ENCODE data around the gene APBB2. TPM values are rescaled to one million over a fixed set of nuclear protein-coding genes. Genes with fewer than 3 reads are reported as not detected.

Gene APBB2
- total and polyA plus RNA-seq, 4 donors: 4.8 to 31.5 (median 11.2) TPM

GRCh38 chr4:40769266-40769665 is 445.1 kb downstream of the APBB2 start (continued):
- TF ChIP-seq ZBTB33 (IDR thresholded peaks at IDR 0.05): no peak
- TF ChIP-seq CTCF (IDR thresholded peaks at IDR 0.05; ENCODE audit: low read depth, low read length, missing input control): no peak
- no peak for TF ChIP-seq GABPA (IDR thresholded peaks at IDR 0.05 in 1 of 2, conservative IDR thresholded peaks at IDR 0.05 in 1 of 2)
- no peak for TF ChIP-seq SP1 (IDR thresholded peaks at IDR 0.05)
- TF ChIP-seq EGR1 (IDR thresholded peaks at IDR 0.05; ENCODE audit: low read depth in 2 of 2): no peak
- no peak for TF ChIP-seq NR2F2 (IDR thresholded peaks at IDR 0.05)
- no peak for TF ChIP-seq RAD21 (IDR thresholded peaks at IDR 0.05)
- TF ChIP-seq FOXA2 (IDR thresholded peaks at IDR 0.05): no peak
- no peak for TF ChIP-seq YY1 (IDR thresholded peaks at IDR 0.05)
- no peak for TF ChIP-seq HNF4A (conservative IDR thresholded peaks at IDR 0.05)

- no peak overlapping the region for H3K9ac ChIP-seq (ENCODE audit: low read depth in 1 of 2, low read length in 2 of 2)
- H3K27ac ChIP-seq (ENCODE audit: low read depth in 1 of 2, low read length in 2 of 2): no peak overlapping the region
- H3K4me1 ChIP-seq (ENCODE audit: control insufficient read depth in 4 of 4, insufficient read depth in 4 of 4, low read length in 3 of 4): no peaks in the 10 kb centered on the region
- H3K27me3 ChIP-seq (ENCODE audit: control insufficient read depth in 4 of 4, insufficient read depth in 4 of 4, low read length in 3 of 4): no peaks in the 10 kb centered on the region
- no peak for DNase-seq (ENCODE audit: low spot score)
- no peak overlapping the region for H3K4me3 ChIP-seq (ENCODE audit: low read depth in 1 of 3, low read length in 3 of 3)
- 78% methylated on average over 3 of the region's 3 CpGs for WGBS
- H3K36me3 ChIP-seq (ENCODE audit: control insufficient read depth in 4 of 4, insufficient read depth in 3 of 4, low read depth in 1 of 4, low read length in 3 of 4): no peaks in the 10 kb centered on the region
- TF ChIP-seq ATF3 (IDR thresholded peaks at IDR 0.05): no peak
- no peak for TF ChIP-seq FOXA1 (IDR thresholded peaks at IDR 0.05)
- no peak for TF ChIP-seq RAD21 (IDR thresholded peaks at IDR 0.05)
- TF ChIP-seq YY1 (IDR thresholded peaks at IDR 0.05): no peak
- TF ChIP-seq MAX (IDR thresholded peaks at IDR 0.05): no peak
- no peak for TF ChIP-seq FOXA2 (IDR thresholded peaks at IDR 0.05)
- no peak for TF ChIP-seq RXRA (IDR thresholded peaks at IDR 0.05)
- no peaks in the 10 kb centered on the region for H3K9me3 ChIP-seq (ENCODE audit: control insufficient read depth in 4 of 4, low read length in 3 of 4)
These were observed 451.1 kb downstream of the APBB2 start for GRCh38 chr4:40763228-40763716.

Small RNAs within 50 kb of the gene (small RNA-seq; reads per million reads assigned to genes)
- gene RF00019: not detected
- gene RNA5SP160: not detected
- gene RNU6-1195P: not detected
- not detected for gene RNU6-836P

Other genes starting within 250 kb of the APBB2 start
- under 1 TPM; 0.51 to 0.75 TPM for gene UCHL1, start 42.4 kb upstream of the APBB2 start, total RNA-seq
- gene UCHL1, start 42.4 kb upstream of the APBB2 start, polyA plus RNA-seq: 1 to 10 TPM in 1 of 2 donors, under 1 TPM in 1; 0.65 to 2.6 TPM

Data from liver (tissue), 10 donors.